Tibial nerve (tissue), 4 donors: ENCODE results near the gene FAM50A. TPM values are rescaled to one million over a fixed set of nuclear protein-coding genes. Genes with fewer than 3 reads are reported as not detected.
"Not testable (repeated sequence)": the region's sequence is repeated elsewhere in the genome, so short reads cannot be mapped to it uniquely, and the experiment has no call there.

Experiments
- DNase-seq, 2 donors: peaks; one replicate each; pipeline ENCODE4 v3.0.0-alpha.2; 2019; ENCODE audit warnings: low spot score in 2 of 2
- H3K27ac ChIP-seq, 4 donors: fragments of 200-600 bp; sonication (generic) in 3 of 4; one replicate each; pipeline ENCODE4 v1.5.1; 2017 to 2019; ENCODE audit warnings: mild to moderate bottlenecking in 1 of 4
- H3K27me3 ChIP-seq, 2 donors: fragments of 200-600 bp; sonication (generic) in 1 of 2; one replicate each; pipeline versions ENCODE4 v1.5.1 to v1.6.0; 2017 to 2019
- H3K36me3 ChIP-seq, 3 donors: fragments of 200-600 bp; sonication (generic); one replicate each; pipeline ENCODE4 v1.5.1; 2018 to 2019
- H3K4me1 ChIP-seq, 4 donors: fragments of 200-600 bp; sonication (generic) in 3 of 4; one replicate each; pipeline ENCODE4 v1.5.1; 2017 to 2019
- H3K4me3 ChIP-seq, 4 donors: fragments of 200-600 bp; sonication (generic) in 3 of 4; one replicate each; pipeline ENCODE4 v1.5.1; 2017 to 2019; ENCODE audit warnings: mild to moderate bottlenecking in 1 of 4, moderate library complexity in 1 of 4
- H3K9me3 ChIP-seq, 4 donors: fragments of 200-600 bp; sonication (generic) in 3 of 4; one replicate each; pipeline ENCODE4 v1.5.1; 2017 to 2019
- CTCF ChIP-seq, 5 experiments: fragments of 200-600 bp in 3 of 5; fragments of 450-650 bp in 2 of 5; sonication (generic) in 3 of 5; IDR thresholded peaks; one replicate each; pipeline ENCODE4 v1.5.1; 2016 to 2019; ENCODE audit warnings: antibody characterized with exemption in 5 of 5, mild to moderate bottlenecking in 3 of 5, moderate library complexity in 2 of 5
- EP300 ChIP-seq, 2 donors: sonication (generic); formaldehyde crosslinking; IDR thresholded peaks; one replicate each; pipeline ENCODE4 v1.6.1; 2017; ENCODE audit warnings: antibody characterized with exemption in 2 of 2, mild to moderate bottlenecking in 1 of 2
- POLR2A ChIP-seq, 2 donors: fragments of 450-650 bp; IDR thresholded peaks; one replicate each; pipeline ENCODE4 v1.6.1; 2017; ENCODE audit warnings: antibody characterized with exemption in 2 of 2, mild to moderate bottlenecking in 2 of 2, moderate library complexity in 2 of 2
- WGBS, 2 donors: methylation state at CpG; one replicate each; pipeline ENCODE4 v1.1.5; 2018; 5-methylcytosine and 5-hydroxymethylcytosine counted together
- total RNA-seq, 4 donors: library from RNA; depleted of rRNA; stranded (reverse); fragments of >200 nt; gene quantifications; one replicate each; pipeline ENCODE4 v1.1.0, GENCODE V29; 2016

FAM50A gene
- 10 to 100 TPM; 47.5 to 90.6 (median 63.0) TPM for total RNA-seq

DNA sequence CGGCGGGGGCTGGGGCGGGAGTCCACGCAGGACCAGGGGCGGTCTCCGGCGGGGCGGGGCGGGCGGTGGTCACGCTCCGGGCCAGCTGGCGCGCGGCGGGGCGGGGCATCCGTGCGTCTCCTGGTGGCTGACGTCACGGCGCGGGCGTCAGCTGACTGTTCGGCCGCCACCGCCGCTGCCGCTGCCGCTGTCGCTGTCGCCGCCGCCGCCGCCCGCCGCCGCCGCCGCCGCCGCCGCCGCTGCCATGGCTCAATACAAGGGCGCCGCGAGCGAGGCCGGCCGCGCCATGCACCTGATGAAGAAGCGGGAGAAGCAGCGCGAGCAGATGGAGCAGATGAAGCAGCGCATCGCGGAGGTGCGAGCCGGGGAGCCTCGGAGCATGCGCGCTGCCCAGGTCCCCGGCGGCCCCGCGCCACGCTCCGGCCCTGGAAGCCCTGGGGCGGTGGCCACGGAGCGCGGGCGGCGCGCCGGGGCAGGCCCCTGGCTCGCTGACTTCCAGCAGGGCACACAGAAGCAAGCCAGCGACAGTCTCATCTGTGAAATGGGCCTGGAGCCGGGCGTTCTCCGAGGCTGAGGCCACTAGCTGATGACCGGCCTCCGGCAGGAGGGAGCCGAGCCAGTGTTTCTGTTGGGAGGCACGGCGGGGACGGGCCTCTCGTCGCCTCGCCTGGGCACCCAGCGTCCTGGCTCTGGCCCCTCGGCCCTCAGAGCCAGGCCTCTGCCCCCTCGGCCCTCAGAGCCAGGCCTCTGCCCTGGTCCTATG is at the start of gene FAM50A:
FAM50A (plus strand) TSS at position 150 of the 763 bp plus-strand sequence; CDS start at position 245, 95 bp downstream.
- H3K4me1 ChIP-seq = peaks cover 0 to 43% (median 0%) of the 10 kb centered on the region in 4 donors
- H3K27me3 ChIP-seq = no peaks in the 10 kb centered on the region
- TF ChIP-seq CTCF (IDR thresholded peaks at IDR 0.05) (peak in 2 of 5 experiments; percentile 28 to 45), EP300 (IDR thresholded peaks at IDR 0.05) (no peak), POLR2A (IDR thresholded peaks at IDR 0.05) (peak; percentile 41 to 86)
- H3K36me3 ChIP-seq = peaks cover 0 to 57% (median 0%) of the 10 kb centered on the region in 3 donors
- peak; percentile 67 to 71 for DNase-seq
- peak within 1 kb of the TSS; percentile 83 to 95 (median 94) for H3K27ac ChIP-seq
- no peaks in the 10 kb centered on the region for H3K9me3 ChIP-seq
- H3K4me3 ChIP-seq = peak within 1 kb of the TSS; percentile 38 to 66 (median 58)
- 0 to 31% methylated on average over 3 to 27 of the region's 94 CpGs for WGBS, 2 donors

- 91 to 93% methylated on average over 3 to 17 of the region's 17 CpGs for WGBS, 2 donors
- H3K4me1 ChIP-seq = peaks cover 0 to 18% (median 0%) of the 10 kb centered on the region in 4 donors
- DNase-seq, H3K27me3 ChIP-seq, H3K9me3 ChIP-seq, H3K4me3 ChIP-seq: not testable (repeated sequence)
- H3K36me3 ChIP-seq = peaks cover 0 to 23% (median 6%) of the 10 kb centered on the region in 3 donors
- peak overlapping the region in 2 of 4 donors; percentile 98 to 99 for H3K27ac ChIP-seq
These were observed 47.6 kb upstream of the FAM50A start for GRCh38 chrX:154396363-154396762.

DNA sequence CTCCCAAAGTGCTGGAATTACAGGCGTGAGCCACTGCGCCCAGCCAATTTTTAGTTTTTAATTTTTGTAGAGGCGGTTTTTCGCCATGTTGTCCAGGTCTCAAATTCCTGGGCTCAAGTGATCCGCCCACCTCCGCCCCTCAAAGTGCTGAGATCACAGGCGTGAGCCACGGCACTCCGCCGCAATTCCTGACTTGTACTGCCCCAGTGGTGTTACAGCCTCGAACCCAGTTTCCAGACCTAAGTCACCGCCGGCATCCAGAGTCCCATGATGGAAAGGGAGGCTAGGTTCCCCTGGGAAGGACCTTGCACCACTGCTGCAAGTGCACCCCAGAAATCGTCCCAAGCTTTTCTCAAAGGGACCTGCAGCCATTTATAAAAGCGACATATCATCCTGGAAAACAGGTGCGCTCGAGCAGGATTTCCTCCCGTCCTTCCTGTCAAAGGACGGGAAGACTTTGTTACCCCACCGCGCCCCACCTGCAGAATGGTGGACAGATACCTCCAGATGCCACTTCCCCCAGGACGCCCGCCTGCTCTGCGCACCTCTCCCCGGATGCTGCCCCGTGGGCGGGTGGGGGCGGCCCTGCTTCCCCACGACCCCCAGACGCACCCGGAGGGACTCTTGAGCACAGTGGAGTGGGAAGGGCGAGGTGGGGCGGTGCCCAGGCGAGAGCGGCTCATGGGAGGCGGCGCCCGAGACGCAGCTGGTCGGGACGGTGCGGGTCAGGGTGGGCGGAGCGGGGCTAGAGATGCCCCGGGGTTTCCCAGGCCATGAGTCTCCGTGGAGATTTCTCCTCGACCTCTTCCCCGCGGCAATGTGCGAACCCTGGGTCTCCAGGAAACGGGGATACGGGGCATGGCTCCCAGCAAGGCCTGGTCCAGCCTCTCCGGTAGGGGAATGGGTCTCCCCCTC is 46.7 kb upstream of the FAM50A start:
- Histone ChIP-seq H3K4me3 (peak overlapping the region; percentile 50 to 77 (median 66)), H3K27me3 (no peaks in the 10 kb centered on the region)
- peak; percentile 52 to 54 for DNase-seq

DNA sequence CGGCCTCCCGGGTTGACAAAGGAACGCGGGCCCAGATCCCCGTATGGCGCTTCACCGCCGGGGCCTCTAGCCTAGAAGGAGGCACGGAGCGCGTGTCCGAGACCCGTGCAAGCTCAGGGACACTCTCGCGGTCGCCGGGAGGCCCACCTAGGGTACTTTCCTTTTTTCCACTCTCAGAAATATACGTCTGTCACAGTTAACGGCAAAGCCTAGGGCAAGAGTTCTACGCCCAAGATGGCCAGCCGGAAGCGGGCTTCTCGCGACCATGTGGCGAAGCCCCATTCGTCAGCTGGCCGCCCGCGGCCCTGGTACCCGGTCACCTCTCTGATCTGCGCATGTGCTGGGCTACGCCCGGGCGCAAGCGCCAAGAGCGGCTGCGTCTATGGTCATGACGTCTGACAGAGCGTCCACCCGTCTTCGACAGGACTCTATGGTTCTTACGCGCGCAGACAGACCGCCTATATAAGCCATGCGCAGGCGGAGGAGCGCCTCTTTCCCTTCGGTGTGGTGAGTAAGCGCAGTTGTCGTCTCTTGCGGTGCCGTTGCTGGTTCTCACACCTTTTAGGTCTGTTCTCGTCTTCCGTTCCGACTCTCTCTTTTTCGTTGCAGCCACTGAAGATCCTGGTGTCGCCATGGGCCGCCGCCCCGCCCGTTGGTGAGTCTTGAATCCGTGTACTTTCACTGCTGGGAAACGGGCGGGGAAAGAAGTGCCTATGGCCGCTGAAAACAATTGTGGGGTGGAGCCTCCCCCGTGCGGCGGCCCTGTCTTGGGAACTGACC is 45.9 kb upstream of the FAM50A start, which contains the start of gene RPL10:
RPL10 (plus strand) TSS at position 490 of the 780 bp plus-strand sequence; CDS start at position 633, 143 bp downstream.
- peak within 1 kb of the TSS; percentile 50 to 77 (median 71) for H3K4me3 ChIP-seq
- TF ChIP-seq EP300 (IDR thresholded peaks at IDR 0.05) (peak; percentile 87 to 99), CTCF (IDR thresholded peaks at IDR 0.05) (peak in 1 of 5 experiments; percentile 8), POLR2A (IDR thresholded peaks at IDR 0.05) (peak; percentile 57 to 87)
- WGBS, 2 donors = 0 to 36% methylated on average over 9 to 69 of the region's 69 CpGs
- DNase-seq = peak; percentile 80 to 81
- H3K4me1 ChIP-seq = peaks cover 0 to 18% (median 0%) of the 10 kb centered on the region in 4 donors
- no peaks in the 10 kb centered on the region for H3K27me3 ChIP-seq
- H3K36me3 ChIP-seq = peaks cover 0 to 23% (median 6%) of the 10 kb centered on the region in 3 donors
- H3K9me3 ChIP-seq = no peaks in the 10 kb centered on the region
- peak within 1 kb of the TSS; percentile 97 to 99 (median 98) for H3K27ac ChIP-seq

More for the DNA sequence above, 46.7 kb upstream of the FAM50A start:
- Histone ChIP-seq H3K36me3 (peaks cover 0 to 23% (median 6%) of the 10 kb centered on the region in 3 donors), H3K27ac (peak overlapping the region; percentile 97 to 99 (median 98)), H3K9me3 (no peaks in the 10 kb centered on the region), H3K4me1 (peaks cover 0 to 18% (median 0%) of the 10 kb centered on the region in 4 donors)
- WGBS, 2 donors = 10 to 46% methylated on average over 12 to 49 of the region's 53 CpGs
- TF ChIP-seq CTCF (IDR thresholded peaks at IDR 0.05) (no peak), POLR2A (IDR thresholded peaks at IDR 0.05) (peak; percentile 30 to 41)
